Fibroblast of lung (primary cell): Measurements from ENCODE around the gene INHBE. TPM values are rescaled to one million over a fixed set of nuclear protein-coding genes. Genes with fewer than 3 reads are reported as not detected.

Experiments used
- DNase-seq, 2 donors: peaks; one replicate each; pipeline versions ENCODE4 v3.0.0 to v3.0.0-alpha.2; 2010; ENCODE audit warnings: low read depth in 2 of 2
- H2AFZ ChIP-seq: 2 replicates; pipeline ENCODE4 v1.5.1; 2012; ENCODE audit warnings: low read length, control low read depth, inconsistent platforms
- H3K27ac ChIP-seq: 2 replicates; pipeline ENCODE4 v1.5.1; 2011; ENCODE audit warnings: low read length, control low read depth; ENCODE audit not compliant: insufficient read depth
- H3K27me3 ChIP-seq: 2 replicates; pipeline ENCODE4 v1.5.1; 2011; ENCODE audit warnings: mild to moderate bottlenecking, low read length; ENCODE audit not compliant: control insufficient read depth, insufficient read depth
- H3K36me3 ChIP-seq: 2 replicates; pipeline ENCODE4 v1.5.1; 2011; ENCODE audit warnings: low read length; ENCODE audit not compliant: control insufficient read depth, insufficient read depth
- H3K4me1 ChIP-seq: 2 replicates; pipeline ENCODE4 v1.5.1; 2011; ENCODE audit warnings: low read length; ENCODE audit not compliant: control insufficient read depth, insufficient read depth; ENCODE audit errors: extremely low read depth
- H3K4me2 ChIP-seq: 2 replicates; pipeline ENCODE4 v1.5.1; 2011; ENCODE audit warnings: low read length, control low read depth; ENCODE audit not compliant: insufficient read depth; ENCODE audit errors: extremely low read depth
- H3K4me3 ChIP-seq, 4 experiments: fragments of 200-600 bp in 1 of 4; sonication (generic) in 1 of 4; replicated peaks in 1 of 4; 2 replicates each; pipeline ENCODE4 v1.5.1; 2011 to 2016; ENCODE audit warnings: low read length in 4 of 4, low read depth in 3 of 4, mild to moderate bottlenecking in 3 of 4, control low read depth in 2 of 4, inconsistent platforms in 1 of 4, mixed read lengths in 1 of 4; ENCODE audit not compliant: insufficient read depth in 1 of 4; ENCODE audit errors: control extremely low read depth in 1 of 4
- H3K79me2 ChIP-seq: 2 replicates; pipeline ENCODE4 v1.5.1; 2012; ENCODE audit warnings: mild to moderate bottlenecking, low read length, inconsistent platforms; ENCODE audit not compliant: control insufficient read depth, insufficient read depth
- H3K9ac ChIP-seq: 2 replicates; pipeline ENCODE4 v1.5.1; 2011; ENCODE audit warnings: mild to moderate bottlenecking, low read length, control low read depth; ENCODE audit not compliant: insufficient read depth
- H3K9me3 ChIP-seq: 2 replicates; pipeline ENCODE4 v1.5.1; 2012; ENCODE audit warnings: low read depth, low read length; ENCODE audit not compliant: control insufficient read depth, insufficient read depth
- H4K20me1 ChIP-seq: 2 replicates; pipeline ENCODE4 v1.5.1; 2011; ENCODE audit warnings: low read length; ENCODE audit not compliant: control insufficient read depth, insufficient read depth; ENCODE audit errors: extremely low read depth
- EZH2 ChIP-seq: IDR thresholded peaks from 2 replicates; pipeline ENCODE4 v1.5.1; 2012; ENCODE audit warnings: low read length, control low read depth, mild to moderate bottlenecking; ENCODE audit errors: missing control alignments
- polyA plus RNA-seq, 2 donors: library from polyadenylated mRNA; depleted of rRNA in 1 of 2; stranded (reverse) in 1 of 2; unstranded in 1 of 2; fragments of >200 nt; gene quantifications; 2 replicates each; pipeline ENCODE4 v1.2.1, GENCODE V29; 2011 to 2012; ENCODE audit warnings: missing spikeins in 1 of 2
- total RNA-seq: library from RNA; depleted of rRNA; stranded (reverse); fragments of >200 nt; gene quantifications from 2 replicates; pipeline ENCODE4 v1.2.1, GENCODE V29; 2014
- TF ChIP-seq, protein P1 (sequence below), 2 donors: IDR thresholded peaks in 1 of 2; conservative IDR thresholded peaks in 1 of 2; 1 replicate in 1 of 2; 2 replicates in 1 of 2; pipeline ENCODE4 v1.5.1; 2011 to 2012; ENCODE audit warnings: low read length in 2 of 2, control low read depth in 1 of 2, inconsistent platforms in 1 of 2, low read depth in 1 of 2, mild to moderate bottlenecking in 1 of 2

The INHBE gene
- total and polyA plus RNA-seq, 2 donors (not counting 1 experiment from before 2014, with no cell fraction given) = 0.67 to 26.4 TPM

DNA sequence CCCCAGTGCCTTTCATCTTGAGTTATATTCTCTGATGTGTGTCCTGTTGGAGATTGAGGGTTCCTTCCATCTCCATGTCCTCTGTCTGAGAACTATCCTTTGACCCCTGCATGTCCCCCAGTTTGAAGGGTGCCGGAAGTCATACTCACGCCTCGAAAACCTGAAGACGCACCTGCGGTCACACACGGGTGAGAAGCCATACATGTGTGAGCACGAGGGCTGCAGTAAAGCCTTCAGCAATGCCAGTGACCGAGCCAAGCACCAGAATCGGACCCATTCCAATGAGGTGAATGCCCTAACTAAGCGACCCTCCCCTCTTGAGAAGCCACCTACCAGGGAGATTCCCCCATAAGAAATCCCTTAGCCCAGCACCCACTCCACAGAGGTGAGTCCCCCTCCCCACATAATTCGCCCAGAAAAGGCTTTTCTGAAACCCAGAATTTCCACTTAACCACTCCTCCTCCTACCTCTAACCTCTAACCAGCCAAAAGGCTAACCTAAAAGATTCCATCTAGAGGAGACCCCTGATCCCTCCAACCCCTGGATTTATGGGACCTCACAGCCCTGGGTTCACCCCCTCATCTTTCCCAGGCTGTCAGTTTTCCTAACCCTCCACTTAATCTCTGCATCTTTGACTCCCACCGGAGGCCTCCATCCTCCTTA, 12.2 kb downstream of the INHBE start:
- TF ChIP-seq, protein P1, sequence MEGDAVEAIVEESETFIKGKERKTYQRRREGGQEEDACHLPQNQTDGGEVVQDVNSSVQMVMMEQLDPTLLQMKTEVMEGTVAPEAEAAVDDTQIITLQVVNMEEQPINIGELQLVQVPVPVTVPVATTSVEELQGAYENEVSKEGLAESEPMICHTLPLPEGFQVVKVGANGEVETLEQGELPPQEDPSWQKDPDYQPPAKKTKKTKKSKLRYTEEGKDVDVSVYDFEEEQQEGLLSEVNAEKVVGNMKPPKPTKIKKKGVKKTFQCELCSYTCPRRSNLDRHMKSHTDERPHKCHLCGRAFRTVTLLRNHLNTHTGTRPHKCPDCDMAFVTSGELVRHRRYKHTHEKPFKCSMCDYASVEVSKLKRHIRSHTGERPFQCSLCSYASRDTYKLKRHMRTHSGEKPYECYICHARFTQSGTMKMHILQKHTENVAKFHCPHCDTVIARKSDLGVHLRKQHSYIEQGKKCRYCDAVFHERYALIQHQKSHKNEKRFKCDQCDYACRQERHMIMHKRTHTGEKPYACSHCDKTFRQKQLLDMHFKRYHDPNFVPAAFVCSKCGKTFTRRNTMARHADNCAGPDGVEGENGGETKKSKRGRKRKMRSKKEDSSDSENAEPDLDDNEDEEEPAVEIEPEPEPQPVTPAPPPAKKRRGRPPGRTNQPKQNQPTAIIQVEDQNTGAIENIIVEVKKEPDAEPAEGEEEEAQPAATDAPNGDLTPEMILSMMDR (conservative IDR thresholded peaks at IDR 0.05 in 1 of 2, IDR thresholded peaks at IDR 0.05 in 1 of 2; ENCODE audit: low read depth in 1 of 2, low read length in 2 of 2) = no peak
- no peak for TF ChIP-seq EZH2
- H3K36me3 ChIP-seq = no peaks in the 10 kb centered on the region
- no peak overlapping the region for H3K4me2 ChIP-seq
- H3K27me3 ChIP-seq = peaks cover 18% of the 10 kb centered on the region
- no peak overlapping the region for H3K27ac ChIP-seq
- no peak overlapping the region for H3K4me3 ChIP-seq
- H2AFZ ChIP-seq = no peak overlapping the region
- H3K9me3 ChIP-seq = no peaks in the 10 kb centered on the region
- H4K20me1 ChIP-seq = no peaks in the 10 kb centered on the region
- no peaks in the 10 kb centered on the region for H3K4me1 ChIP-seq
- H3K79me2 ChIP-seq = no peaks in the 10 kb centered on the region
- no peak overlapping the region for H3K9ac ChIP-seq
- DNase-seq = no peak

GRCh38 chr12:57467915-57468314, 12.8 kb downstream of the INHBE start:
- Histone ChIP-seq H3K9me3 (no peaks in the 10 kb centered on the region), H3K4me1 (no peaks in the 10 kb centered on the region), H3K4me3 (no peak overlapping the region), H3K4me2 (no peak overlapping the region), H3K27ac (no peak overlapping the region), H3K36me3 (no peaks in the 10 kb centered on the region), H3K9ac (no peak overlapping the region), H4K20me1 (no peaks in the 10 kb centered on the region), H3K79me2 (no peaks in the 10 kb centered on the region), H2AFZ (no peak overlapping the region), H3K27me3 (peaks cover 24% of the 10 kb centered on the region)
- TF ChIP-seq, protein P1 (conservative IDR thresholded peaks at IDR 0.05 in 1 of 2, IDR thresholded peaks at IDR 0.05 in 1 of 2; ENCODE audit: low read depth in 1 of 2, low read length in 2 of 2) = no peak
- TF ChIP-seq EZH2 = no peak
- DNase-seq = no peak

- H3K9ac ChIP-seq = no peak overlapping the region
- H2AFZ ChIP-seq = no peak overlapping the region
- H3K36me3 ChIP-seq = no peaks in the 10 kb centered on the region
- peaks cover 38% of the 10 kb centered on the region for H3K27me3 ChIP-seq
- H4K20me1 ChIP-seq = no peaks in the 10 kb centered on the region
- no peak overlapping the region for H3K4me2 ChIP-seq
- no peaks in the 10 kb centered on the region for H3K9me3 ChIP-seq
- H3K4me3 ChIP-seq = no peak overlapping the region
- H3K27ac ChIP-seq = no peak overlapping the region
- no peaks in the 10 kb centered on the region for H3K4me1 ChIP-seq
- no peak for TF ChIP-seq EZH2
- TF ChIP-seq, protein P1 (conservative IDR thresholded peaks at IDR 0.05 in 1 of 2, IDR thresholded peaks at IDR 0.05 in 1 of 2; ENCODE audit: low read depth in 1 of 2, low read length in 2 of 2) = no peak
- DNase-seq = no peak
- no peaks in the 10 kb centered on the region for H3K79me2 ChIP-seq
Measured at GRCh38 chr12:57469296-57470164, 14.4 kb downstream of the INHBE start.
